ENCODE measurements around the gene NHLH2.

The NHLH2 gene

DNA sequence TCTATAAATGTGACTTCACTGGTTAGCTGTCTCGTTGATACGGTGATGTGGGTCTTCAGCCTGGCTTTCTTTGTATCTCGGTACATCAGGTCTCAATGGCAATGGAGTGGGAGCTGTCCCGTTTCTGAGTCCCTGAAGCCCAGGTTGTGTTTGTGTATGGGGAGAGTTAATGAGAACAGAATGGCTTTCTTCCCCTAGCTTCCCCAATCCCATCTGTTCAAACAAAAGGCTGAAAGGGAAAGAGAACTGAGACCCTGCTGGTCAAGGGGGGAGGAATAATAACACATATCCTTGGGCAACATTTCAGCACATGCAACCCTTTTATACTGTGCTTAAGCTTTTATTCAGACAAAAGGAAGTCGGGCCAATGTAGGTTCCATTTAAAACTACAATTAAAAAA, 44.0 kb downstream of the NHLH2 start:
- DNase-seq, result no peak

DNA sequence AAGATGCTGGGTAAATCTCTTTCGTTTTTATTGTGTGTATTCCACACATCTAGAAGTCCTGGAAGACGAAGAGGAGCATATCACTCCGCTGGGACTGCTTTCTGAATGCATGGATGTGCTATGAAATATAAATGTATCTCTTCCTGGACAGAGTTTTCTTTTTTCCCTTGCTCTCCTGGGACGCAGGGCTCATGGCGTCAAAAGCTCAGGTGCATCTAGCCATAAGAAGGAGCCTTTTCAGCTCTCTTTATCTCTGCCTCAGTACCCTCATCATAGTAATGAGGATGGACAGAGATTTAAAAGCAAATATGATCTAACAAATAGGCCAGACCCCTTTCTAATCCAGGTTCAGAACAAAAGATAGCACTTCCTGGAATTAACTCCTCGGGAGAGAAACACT, 44.9 kb downstream of the NHLH2 start:
- DNase-seq, result no peak

DNA sequence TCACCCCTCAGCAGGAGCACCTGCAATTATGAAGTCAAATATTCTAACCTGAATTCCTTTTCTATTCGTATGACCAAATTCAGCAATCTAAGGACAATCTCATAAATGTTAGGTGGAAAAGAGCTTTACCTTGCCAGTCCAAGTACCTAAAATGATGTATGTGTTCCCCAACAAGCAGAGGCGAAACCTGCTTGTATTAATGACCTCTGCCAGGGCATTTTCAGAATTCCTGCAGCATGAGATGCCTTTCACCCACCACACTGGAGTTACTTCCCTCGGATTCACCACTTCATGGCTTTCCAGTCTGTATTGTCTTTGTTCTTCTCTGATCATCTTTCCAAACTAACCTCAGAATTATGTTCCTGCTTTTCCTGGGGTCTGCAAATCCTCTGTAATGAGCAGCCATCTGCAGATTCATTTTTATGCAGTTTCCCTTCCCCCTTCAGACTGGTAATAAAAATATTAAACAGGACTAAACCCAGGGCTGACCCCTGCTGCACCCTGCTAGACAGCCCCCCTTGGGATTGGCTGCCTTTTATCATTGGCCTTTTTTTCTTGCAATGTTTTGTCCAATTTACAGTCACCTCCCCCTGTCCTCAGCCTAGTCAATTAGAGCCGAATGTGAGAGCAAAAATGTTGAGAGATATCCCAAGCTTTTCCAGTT, 45.8 kb downstream of the NHLH2 start:
- no peak for DNase-seq

- DNase-seq, result no peak
These were observed 47.8 kb downstream of the NHLH2 start for GRCh38 chr1:115793162-115793561.

DNA sequence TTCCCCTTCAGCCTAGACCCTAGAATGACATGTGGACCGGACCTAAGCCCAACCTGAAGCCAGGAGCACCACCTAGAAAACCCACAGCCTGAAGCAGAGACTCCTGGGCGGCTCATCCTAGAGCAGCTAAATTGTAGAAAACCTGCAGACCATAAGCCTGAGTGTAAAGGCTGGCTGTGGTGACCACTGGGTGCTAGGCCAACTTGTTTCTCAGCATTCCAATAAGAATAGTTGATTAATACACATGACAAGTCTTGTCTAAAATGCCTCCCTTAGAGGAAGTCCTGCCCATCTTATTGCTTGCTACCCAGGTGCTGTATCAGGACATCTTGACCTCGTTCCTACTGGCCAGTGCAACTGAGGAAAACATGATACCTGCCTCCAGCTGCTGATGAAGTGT, 49.1 kb downstream of the NHLH2 start:
- no peak for DNase-seq

DNA sequence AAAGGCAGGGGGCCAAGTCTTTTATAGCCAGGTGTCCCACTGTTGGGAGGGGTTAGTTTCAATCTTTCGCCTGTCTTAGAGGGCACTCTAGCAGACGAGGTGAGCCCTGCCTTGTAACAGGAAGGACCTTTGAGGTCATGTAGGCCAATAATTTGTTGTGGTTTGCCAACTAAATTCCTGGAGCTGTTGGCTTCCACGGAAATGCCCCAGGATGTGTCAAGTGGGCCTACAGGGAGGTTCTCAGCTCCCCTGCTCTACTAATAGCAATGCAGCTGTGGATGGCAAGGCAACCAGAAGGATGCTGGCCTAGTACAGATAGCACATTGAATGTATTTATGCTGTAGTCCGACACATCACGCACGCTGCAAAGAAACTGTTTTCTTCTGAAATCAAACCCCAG, 50.1 kb downstream of the NHLH2 start:
- no peak for DNase-seq

DNA sequence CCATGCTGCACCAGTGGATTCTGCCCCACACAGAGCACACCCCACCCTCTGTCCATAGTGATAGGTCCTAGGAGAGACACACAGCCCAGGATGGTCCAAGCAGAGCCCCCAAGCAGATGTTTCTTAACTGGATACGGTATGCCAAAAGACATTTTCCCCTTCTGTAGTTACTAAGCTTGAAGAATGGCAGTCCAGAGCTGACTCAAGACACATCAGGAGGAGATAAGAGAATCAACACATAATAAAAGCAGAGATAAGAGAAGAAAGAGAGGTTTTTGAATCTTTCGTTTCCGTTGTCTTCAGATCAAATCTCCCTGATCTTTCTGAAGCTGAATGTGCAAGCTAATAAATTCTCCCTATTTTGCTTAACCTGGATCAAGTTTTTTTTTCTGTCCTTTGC, 50.6 kb downstream of the NHLH2 start:
- no peak for DNase-seq

All from NCI-H446 treated with DMSO at 0.1 percent for 48 hours (cell line).